NCI-H2107 (cell line): Measurements from ENCODE around the gene NUDT6.
"Not testable (repeated sequence)": the region's sequence is repeated elsewhere in the genome, so short reads cannot be mapped to it uniquely, and the experiment has no call there.

Source experiments
- DNase-seq: peaks from one replicate; lab custom pipeline; 2025; lab: John Stamatoyannopoulos, UW

The NUDT6 gene

GRCh38 chr4:122875949-122876348 is 46.4 kb downstream of the NUDT6 start:
- DNase-seq = no peak

GRCh38 chr4:122873821-122874593 is 48.4 kb downstream of the NUDT6 start:
- DNase-seq = no peak

- DNase-seq = no peak
Observed at GRCh38 chr4:122873146-122873545, 49.3 kb downstream of the NUDT6 start.

GRCh38 chr4:122868235-122868634 is 54.2 kb downstream of the NUDT6 start:
- not testable (repeated sequence) for DNase-seq

- DNase-seq = no peak
Observed at GRCh38 chr4:122865425-122865824, 57.0 kb downstream of the NUDT6 start.

- no peak for DNase-seq
Observed at GRCh38 chr4:122863639-122864038, 58.8 kb downstream of the NUDT6 start.

GRCh38 chr4:122861172-122861943 is 61.0 kb downstream of the NUDT6 start:
- no peak for DNase-seq

GRCh38 chr4:122858705-122859104 is 63.7 kb downstream of the NUDT6 start:
- DNase-seq = no peak

GRCh38 chr4:122857160-122857559 is 65.2 kb downstream of the NUDT6 start:
- no peak for DNase-seq

- no peak for DNase-seq
Observed at GRCh38 chr4:122855353-122855890, 67.0 kb downstream of the NUDT6 start.

- DNase-seq = no peak
Observed at GRCh38 chr4:122854447-122855352, 67.7 kb downstream of the NUDT6 start.

GRCh38 chr4:122851568-122851967 is 70.8 kb downstream of the NUDT6 start:
- no peak for DNase-seq

- DNase-seq = not testable (repeated sequence)
Observed at GRCh38 chr4:122849789-122850188, 72.6 kb downstream of the NUDT6 start.

- DNase-seq = no peak
Observed at GRCh38 chr4:122847931-122848330, 74.5 kb downstream of the NUDT6 start.

- no peak for DNase-seq
Observed at GRCh38 chr4:122845760-122846159, 76.6 kb downstream of the NUDT6 start.

GRCh38 chr4:122845066-122845465 is 77.3 kb downstream of the NUDT6 start:
- no peak for DNase-seq

- not testable (repeated sequence) for DNase-seq
Observed at GRCh38 chr4:122844391-122844790, 78.0 kb downstream of the NUDT6 start.

- DNase-seq = no peak
Observed at GRCh38 chr4:122842984-122843531, 79.3 kb downstream of the NUDT6 start.
